Measurements from ENCODE around the gene TOX3.

Gene TOX3

GRCh38 chr16:52465711-52466267 is 81.2 kb downstream of the TOX3 start:
- H3K4me3 ChIP-seq (replicated peaks in 1 of 2; ENCODE audit: low read depth in 2 of 2, low read length in 2 of 2) = no peak overlapping the region
- TF ChIP-seq CTCF (IDR thresholded peaks at IDR 0.05; ENCODE audit: low read depth, low read length) = no peak

DNA sequence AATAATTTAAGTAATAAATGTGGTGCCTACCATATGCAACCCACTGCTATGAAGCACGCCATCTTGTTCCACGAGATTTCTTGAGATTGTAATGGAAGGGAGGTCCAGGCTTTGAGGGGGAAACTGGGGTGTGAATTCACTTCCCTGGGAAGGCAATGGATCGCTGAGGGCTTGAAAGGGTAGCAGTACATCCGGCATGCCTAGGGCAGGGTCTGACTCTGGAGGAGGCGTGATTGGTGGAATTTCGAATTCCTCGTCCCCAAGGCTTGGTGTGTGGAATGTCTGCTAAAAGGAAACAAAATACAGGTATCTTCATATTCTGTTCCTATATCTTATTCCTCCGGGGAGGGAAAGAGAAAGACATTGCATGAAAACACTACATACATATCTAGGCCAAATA is 83.0 kb downstream of the TOX3 start:
- H3K4me3 ChIP-seq (replicated peaks in 1 of 2; ENCODE audit: low read depth in 2 of 2, low read length in 2 of 2) = no peak overlapping the region
- DNase-seq (ENCODE audit: low read depth in 2 of 2) = no peak
- no peak for TF ChIP-seq CTCF (IDR thresholded peaks at IDR 0.05; ENCODE audit: low read depth, low read length)

More at GRCh38 chr16:52465711-52466267, 81.2 kb downstream of the TOX3 start:
- no peak for DNase-seq (ENCODE audit: low read depth in 2 of 2)

- no peak for DNase-seq (ENCODE audit: low read depth in 2 of 2)
These were observed 84.1 kb downstream of the TOX3 start for GRCh38 chr16:52462816-52463215.

GRCh38 chr16:52460639-52461178 is 86.2 kb downstream of the TOX3 start:
- no peak for DNase-seq (ENCODE audit: low read depth in 2 of 2)
- TF ChIP-seq CTCF (IDR thresholded peaks at IDR 0.05; ENCODE audit: low read depth, low read length) = no peak
- no peak overlapping the region for H3K4me3 ChIP-seq (replicated peaks in 1 of 2; ENCODE audit: low read depth in 2 of 2, low read length in 2 of 2)

More at GRCh38 chr16:52462816-52463215, 84.1 kb downstream of the TOX3 start:
- no peak overlapping the region for H3K4me3 ChIP-seq (replicated peaks in 1 of 2; ENCODE audit: low read depth in 2 of 2, low read length in 2 of 2)
- TF ChIP-seq CTCF (IDR thresholded peaks at IDR 0.05; ENCODE audit: low read depth, low read length) = no peak

GRCh38 chr16:52456368-52456767 is 90.6 kb downstream of the TOX3 start:
- DNase-seq (ENCODE audit: low read depth in 2 of 2) = no peak
- TF ChIP-seq CTCF (IDR thresholded peaks at IDR 0.05; ENCODE audit: low read depth, low read length) = no peak
- no peak overlapping the region for H3K4me3 ChIP-seq (replicated peaks in 1 of 2; ENCODE audit: low read depth in 2 of 2, low read length in 2 of 2)

- H3K4me3 ChIP-seq (replicated peaks in 1 of 2; ENCODE audit: low read depth in 2 of 2, low read length in 2 of 2) = no peak overlapping the region
- no peak for TF ChIP-seq CTCF (IDR thresholded peaks at IDR 0.05; ENCODE audit: low read depth, low read length)
- no peak for DNase-seq (ENCODE audit: low read depth in 2 of 2)
These were observed 91.2 kb downstream of the TOX3 start for GRCh38 chr16:52455549-52456277.
